ENCODE data around the gene ADGRF3.

DNA sequence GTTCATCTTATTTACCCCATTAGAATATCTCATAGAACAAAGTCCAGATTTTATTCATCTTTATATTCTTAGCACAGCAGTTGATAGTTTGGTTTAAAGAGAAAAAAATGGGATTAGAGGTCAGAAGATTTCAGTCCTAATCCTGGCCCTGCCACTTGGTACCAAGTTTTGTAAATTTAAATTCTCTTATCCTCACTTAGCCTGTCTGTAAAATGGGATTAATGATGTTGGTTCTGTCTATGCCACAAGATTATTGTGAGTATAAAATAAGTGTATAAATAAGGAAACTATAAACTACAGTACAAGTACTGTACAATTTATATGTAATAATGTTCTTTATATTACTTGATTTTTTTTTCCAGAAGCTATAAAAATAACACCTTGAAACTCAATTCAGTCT lies 38.0 kb upstream of the ADGRF3 start:
- TF ChIP-seq, protein P1, sequence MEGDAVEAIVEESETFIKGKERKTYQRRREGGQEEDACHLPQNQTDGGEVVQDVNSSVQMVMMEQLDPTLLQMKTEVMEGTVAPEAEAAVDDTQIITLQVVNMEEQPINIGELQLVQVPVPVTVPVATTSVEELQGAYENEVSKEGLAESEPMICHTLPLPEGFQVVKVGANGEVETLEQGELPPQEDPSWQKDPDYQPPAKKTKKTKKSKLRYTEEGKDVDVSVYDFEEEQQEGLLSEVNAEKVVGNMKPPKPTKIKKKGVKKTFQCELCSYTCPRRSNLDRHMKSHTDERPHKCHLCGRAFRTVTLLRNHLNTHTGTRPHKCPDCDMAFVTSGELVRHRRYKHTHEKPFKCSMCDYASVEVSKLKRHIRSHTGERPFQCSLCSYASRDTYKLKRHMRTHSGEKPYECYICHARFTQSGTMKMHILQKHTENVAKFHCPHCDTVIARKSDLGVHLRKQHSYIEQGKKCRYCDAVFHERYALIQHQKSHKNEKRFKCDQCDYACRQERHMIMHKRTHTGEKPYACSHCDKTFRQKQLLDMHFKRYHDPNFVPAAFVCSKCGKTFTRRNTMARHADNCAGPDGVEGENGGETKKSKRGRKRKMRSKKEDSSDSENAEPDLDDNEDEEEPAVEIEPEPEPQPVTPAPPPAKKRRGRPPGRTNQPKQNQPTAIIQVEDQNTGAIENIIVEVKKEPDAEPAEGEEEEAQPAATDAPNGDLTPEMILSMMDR (IDR thresholded peaks at IDR 0.05; ENCODE audit: low read length) = no peak
- no peak for TF ChIP-seq EZH2phosphoT487 (IDR thresholded peaks at IDR 0.05; ENCODE audit: low read length)
